MM.1S (cell line): Measurements from ENCODE around the gene CSNK2A3.

Experiments used
- DNase-seq: peaks from one replicate; pipeline ENCODE4 v3.0.0-alpha.2; 2015
- H2AFZ ChIP-seq: fragments of 300-600 bp; sonication (generic); 2 replicates; pipeline ENCODE4 v1.6.0; 2016; ENCODE audit warnings: antibody characterized with exemption, low read length
- H3F3A ChIP-seq: fragments of 300-600 bp; sonication (generic); 2 replicates; pipeline ENCODE4 v1.6.1; 2016; ENCODE audit warnings: mild to moderate bottlenecking, antibody characterized with exemption, low read length, moderate library complexity, mixed read lengths; ENCODE audit not compliant: insufficient read depth
- H3K27ac ChIP-seq: fragments of 300-600 bp; sonication (generic); 2 replicates; pipeline ENCODE4 v1.5.1; 2016; ENCODE audit warnings: mild to moderate bottlenecking, low read length
- H3K27me3 ChIP-seq: fragments of 300-600 bp; sonication (generic); replicated peaks from 2 replicates; pipeline ENCODE4 v1.6.0; 2016; ENCODE audit warnings: low read length; ENCODE audit not compliant: insufficient read depth
- H3K36me3 ChIP-seq: fragments of 300-600 bp; sonication (generic); replicated peaks from 2 replicates; pipeline ENCODE4 v1.6.1; 2016; ENCODE audit warnings: mild to moderate bottlenecking, low read length, mixed read lengths; ENCODE audit not compliant: insufficient read depth
- H3K4me1 ChIP-seq: fragments of 300-600 bp; sonication (generic); 2 replicates; pipeline ENCODE4 v1.6.1; 2016; ENCODE audit warnings: low read length, mixed read lengths
- H3K4me2 ChIP-seq: fragments of 300-600 bp; sonication (generic); 2 replicates; pipeline ENCODE4 v1.6.0; 2016; ENCODE audit warnings: low read depth, low read length
- H3K4me3 ChIP-seq: fragments of 300-600 bp; sonication (generic); 2 replicates; pipeline ENCODE4 v1.5.1; 2016; ENCODE audit warnings: low read length, mixed read lengths
- H3K79me2 ChIP-seq: fragments of 300-600 bp; sonication (generic); 2 replicates; pipeline ENCODE4 v1.6.1; 2016; ENCODE audit warnings: mixed run types, low read length, mixed read lengths
- H3K9ac ChIP-seq: fragments of 300-600 bp; sonication (generic); 2 replicates; pipeline ENCODE4 v1.6.1; 2016; ENCODE audit warnings: low read length, mixed read lengths
- H3K9me2 ChIP-seq: fragments of 300-600 bp; sonication (generic); replicated peaks from 2 replicates; pipeline ENCODE4 v1.6.1; 2016; ENCODE audit warnings: mild to moderate bottlenecking, low read length, mixed read lengths; ENCODE audit not compliant: insufficient read depth
- H3K9me3 ChIP-seq: fragments of 300-600 bp; sonication (generic); replicated peaks from 2 replicates; pipeline ENCODE4 v1.6.1; 2016; ENCODE audit warnings: mild to moderate bottlenecking, low read length, mixed read lengths; ENCODE audit not compliant: insufficient read depth
- H4K20me1 ChIP-seq: fragments of 300-600 bp; sonication (generic); 2 replicates; pipeline ENCODE4 v1.6.1; 2016; ENCODE audit warnings: mild to moderate bottlenecking, low read length, moderate library complexity, mixed read lengths; ENCODE audit not compliant: insufficient read depth
- CTCF ChIP-seq: fragments of 300-600 bp; sonication (generic); IDR thresholded peaks from 2 replicates; pipeline ENCODE4 v1.5.1; 2016; ENCODE audit warnings: antibody characterized with exemption, low read length, mixed read lengths
- EZH2 ChIP-seq: fragments of 300-600 bp; sonication (generic); optimal IDR thresholded peaks from 2 replicates; pipeline ENCODE3; 2017; ENCODE audit warnings: low read depth, mild to moderate bottlenecking, antibody characterized with exemption, low read length, mixed read lengths
- EZH2phosphoT487 ChIP-seq: fragments of 300-600 bp; sonication (generic); IDR thresholded peaks from 2 replicates; pipeline ENCODE4 v1.6.1; 2018; ENCODE audit warnings: antibody characterized with exemption, low read length

CSNK2A3 gene

GRCh38 chr11:11380883-11381282, 27.8 kb upstream of the CSNK2A3 start:
- H3K79me2 ChIP-seq: no peaks in the 10 kb centered on the region
- no peak overlapping the region for H3K4me3 ChIP-seq
- H3K9ac ChIP-seq: no peak overlapping the region
- H2AFZ ChIP-seq: no peak overlapping the region
- H3K4me2 ChIP-seq: no peak overlapping the region
- no peaks in the 10 kb centered on the region for H3K36me3 ChIP-seq
- DNase-seq: no peak
- TF ChIP-seq CTCF (no peak), EZH2phosphoT487 (no peak), EZH2 (no peak)
- no peaks in the 10 kb centered on the region for H3K27me3 ChIP-seq
- H3K27ac ChIP-seq: no peak overlapping the region
- no peaks in the 10 kb centered on the region for H3K4me1 ChIP-seq
- H4K20me1 ChIP-seq: no peaks in the 10 kb centered on the region
- H3K9me2 ChIP-seq: no peaks in the 10 kb centered on the region
- H3K9me3 ChIP-seq: no peaks in the 10 kb centered on the region
- H3F3A ChIP-seq: no peaks in the 10 kb centered on the region

- no peaks in the 10 kb centered on the region for H3K9me2 ChIP-seq
- H4K20me1 ChIP-seq: no peaks in the 10 kb centered on the region
- no peak overlapping the region for H2AFZ ChIP-seq
- no peak for DNase-seq
- H3K79me2 ChIP-seq: no peaks in the 10 kb centered on the region
- no peak overlapping the region for H3K4me2 ChIP-seq
- no peak overlapping the region for H3K9ac ChIP-seq
- no peaks in the 10 kb centered on the region for H3K36me3 ChIP-seq
- no peaks in the 10 kb centered on the region for H3K27me3 ChIP-seq
- TF ChIP-seq CTCF (no peak), EZH2 (no peak), EZH2phosphoT487 (no peak)
- no peak overlapping the region for H3K27ac ChIP-seq
- H3F3A ChIP-seq: no peaks in the 10 kb centered on the region
- H3K9me3 ChIP-seq: no peaks in the 10 kb centered on the region
- no peaks in the 10 kb centered on the region for H3K4me1 ChIP-seq
- H3K4me3 ChIP-seq: no peak overlapping the region
These were observed 27.3 kb upstream of the CSNK2A3 start for GRCh38 chr11:11380340-11380739.

GRCh38 chr11:11379661-11380060, 26.6 kb upstream of the CSNK2A3 start:
- Histone ChIP-seq H2AFZ (no peak overlapping the region), H3K27me3 (no peaks in the 10 kb centered on the region), H3K9me3 (no peaks in the 10 kb centered on the region), H3K36me3 (no peaks in the 10 kb centered on the region), H3K27ac (no peak overlapping the region), H3K4me2 (no peak overlapping the region), H3F3A (no peaks in the 10 kb centered on the region), H3K9me2 (no peaks in the 10 kb centered on the region), H3K9ac (no peak overlapping the region), H3K4me3 (no peak overlapping the region), H4K20me1 (no peaks in the 10 kb centered on the region), H3K79me2 (no peaks in the 10 kb centered on the region), H3K4me1 (no peaks in the 10 kb centered on the region)
- TF ChIP-seq CTCF (no peak), EZH2phosphoT487 (no peak), EZH2 (no peak)
- DNase-seq: no peak
